Neuronal stem cell (in vitro differentiated cells): ENCODE data around the gene VRK3.

Experiments used
- DNase-seq: peaks from one replicate; pipeline ENCODE4 v3.0.0-alpha.2; 2013; ENCODE audit warnings: low spot score
- H2AFZ ChIP-seq: one replicate; pipeline ENCODE4 v1.6.1; 2013; ENCODE audit warnings: mild to moderate bottlenecking, low read length, inconsistent platforms
- H2AK5ac ChIP-seq: 2 replicates; pipeline ENCODE4 v1.6.1; 2013; ENCODE audit warnings: low read depth, mild to moderate bottlenecking, inconsistent platforms, low read length, moderate library complexity, mixed read lengths
- H2BK120ac ChIP-seq: 2 replicates; pipeline ENCODE4 v1.6.1; 2013; ENCODE audit warnings: low read depth, mild to moderate bottlenecking, inconsistent platforms, low read length, moderate library complexity, mixed read lengths
- H2BK12ac ChIP-seq: one replicate; pipeline ENCODE4 v1.6.1; 2013; ENCODE audit warnings: low read length, inconsistent platforms
- H2BK15ac ChIP-seq: 2 replicates; pipeline ENCODE4 v1.6.1; 2013; ENCODE audit warnings: mild to moderate bottlenecking, low read length, inconsistent platforms, mixed read lengths
- H2BK5ac ChIP-seq: one replicate; pipeline ENCODE4 v1.6.1; 2013; ENCODE audit warnings: inconsistent platforms, mild to moderate bottlenecking, low read length, moderate library complexity
- H3K14ac ChIP-seq: one replicate; pipeline ENCODE4 v1.6.1; 2013; ENCODE audit warnings: low read length, inconsistent platforms
- H3K18ac ChIP-seq: 2 replicates; pipeline ENCODE4 v1.6.1; 2013; ENCODE audit warnings: low read length, inconsistent platforms
- H3K23ac ChIP-seq: 2 replicates; pipeline ENCODE4 v1.6.1; 2013; ENCODE audit warnings: low read depth, mild to moderate bottlenecking, mixed read lengths, low read length, inconsistent platforms; ENCODE audit not compliant: poor library complexity
- H3K27ac ChIP-seq: replicated peaks from 3 replicates; pipeline ENCODE4 v1.5.1; 2013; ENCODE audit warnings: low read length, inconsistent platforms
- H3K27me3 ChIP-seq, 3 experiments: 2 replicates each; pipeline ENCODE4 v1.6.1; 2013; ENCODE audit warnings: low read length in 3 of 3, mild to moderate bottlenecking in 2 of 3, inconsistent platforms in 1 of 3, low read depth in 1 of 3, mixed read lengths in 1 of 3, moderate library complexity in 1 of 3; ENCODE audit not compliant: control insufficient read depth in 3 of 3, insufficient read depth in 3 of 3
- H3K36me3 ChIP-seq, 2 donors: replicated peaks in 1 of 2; 2 replicates each; pipeline ENCODE4 v1.6.1; 2013; ENCODE audit warnings: low read length in 2 of 2; ENCODE audit not compliant: control insufficient read depth in 2 of 2, insufficient read depth in 2 of 2
- H3K4ac ChIP-seq: 2 replicates; pipeline ENCODE4 v1.6.1; 2013; ENCODE audit warnings: inconsistent platforms, mild to moderate bottlenecking, low read length, moderate library complexity
- H3K4me1 ChIP-seq, 2 donors: 1 replicate in 1 of 2; 2 replicates in 1 of 2; pipeline ENCODE4 v1.6.1; 2013; ENCODE audit warnings: low read length in 2 of 2, low read depth in 1 of 2; ENCODE audit not compliant: control insufficient read depth in 2 of 2, insufficient read depth in 1 of 2
- H3K4me2 ChIP-seq: one replicate; pipeline ENCODE4 v1.6.1; 2013; ENCODE audit warnings: mild to moderate bottlenecking, low read length, inconsistent platforms; ENCODE audit not compliant: insufficient read depth, poor library complexity, severe bottlenecking
- H3K4me3 ChIP-seq, 2 donors: 2 replicates each; pipeline ENCODE4 v1.5.1; 2013; ENCODE audit warnings: low read length in 2 of 2, mild to moderate bottlenecking in 2 of 2, inconsistent platforms in 1 of 2, moderate library complexity in 1 of 2
- H3K79me1 ChIP-seq: one replicate; pipeline ENCODE4 v1.6.1; 2013; ENCODE audit warnings: low read depth, mild to moderate bottlenecking, inconsistent platforms, low read length, moderate library complexity
- H3K9ac ChIP-seq: one replicate; pipeline ENCODE4 v1.6.1; 2013; ENCODE audit warnings: mild to moderate bottlenecking, low read depth, low read length, inconsistent platforms; ENCODE audit not compliant: poor library complexity
- H3K9me3 ChIP-seq, 2 donors: replicated peaks in 1 of 2; 2 replicates each; pipeline versions ENCODE3 to v1.6.1; 2013; ENCODE audit warnings: low read length in 2 of 2, mild to moderate bottlenecking in 2 of 2, inconsistent platforms in 1 of 2, low read depth in 1 of 2, mixed read lengths in 1 of 2, moderate library complexity in 1 of 2; ENCODE audit not compliant: control insufficient read depth in 2 of 2, insufficient read depth in 1 of 2
- H4K8ac ChIP-seq: one replicate; pipeline ENCODE4 v1.6.1; 2013; ENCODE audit warnings: low read depth, mild to moderate bottlenecking, inconsistent platforms, low read length, moderate library complexity
- H4K91ac ChIP-seq: one replicate; pipeline ENCODE4 v1.6.1; 2013; ENCODE audit warnings: low read length, low read depth, mild to moderate bottlenecking, inconsistent platforms; ENCODE audit not compliant: poor library complexity
- WGBS, 2 donors: extraction: QIAGEN DNeasy Blood & Tissue Kit; methylation state at CpG; one replicate each; pipeline ENCODE4 v1.1.7; 2013; ENCODE audit warnings: missing lambda C conversion rate in 2 of 2, mixed read lengths in 1 of 2; ENCODE audit not compliant: insufficient read length in 2 of 2, insufficient replicate concordance in 1 of 2; ENCODE audit errors: extremely low coverage in 2 of 2; 5-methylcytosine and 5-hydroxymethylcytosine counted together

VRK3 gene

DNA sequence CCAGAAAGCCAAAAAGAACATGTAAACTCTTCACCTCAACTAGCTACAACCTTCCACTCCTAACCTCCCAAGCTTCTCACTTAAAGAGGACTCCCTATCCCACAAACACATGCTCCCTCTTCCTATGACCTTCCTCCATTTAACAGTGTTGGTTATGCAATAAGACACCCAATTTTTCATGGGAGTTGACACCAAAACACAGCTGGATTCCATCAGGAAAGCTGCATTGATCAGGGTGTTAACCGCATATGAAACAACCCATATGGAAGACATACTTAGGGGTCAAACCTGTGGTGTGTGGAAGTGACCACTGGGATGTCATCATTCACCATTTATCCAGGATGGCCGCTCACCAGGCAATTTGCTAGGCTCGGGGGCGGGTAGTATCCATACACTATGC is 22.5 kb upstream of the VRK3 start:
- H3K36me3 ChIP-seq = peaks cover 51 to 67% of the 10 kb centered on the region in 2 donors
- peaks cover 3% of the 10 kb centered on the region for H3K79me1 ChIP-seq
- peaks cover 59 to 72% of the 10 kb centered on the region in 2 donors for H3K9me3 ChIP-seq
- H4K8ac ChIP-seq = no peak overlapping the region
- H3K9ac ChIP-seq = no peak overlapping the region
- H2AK5ac ChIP-seq = no peak overlapping the region
- no peak overlapping the region for H3K27ac ChIP-seq
- H3K27me3 ChIP-seq = no peaks in the 10 kb centered on the region
- no peak overlapping the region for H2BK120ac ChIP-seq
- no peak overlapping the region for H3K14ac ChIP-seq
- H3K4ac ChIP-seq = no peak overlapping the region
- H3K23ac ChIP-seq = no peak overlapping the region
- no peak overlapping the region for H3K18ac ChIP-seq
- no peak overlapping the region for H3K4me2 ChIP-seq
- H4K91ac ChIP-seq = no peak overlapping the region
- peaks cover 0 to 2% of the 10 kb centered on the region in 2 donors for H3K4me1 ChIP-seq
- no peak overlapping the region for H2BK12ac ChIP-seq
- no peak overlapping the region for H3K4me3 ChIP-seq
- no peak for DNase-seq
- no peak overlapping the region for H2BK15ac ChIP-seq
- H2AFZ ChIP-seq = no peak overlapping the region
- H2BK5ac ChIP-seq = no peak overlapping the region
- WGBS, 2 donors = no CpG with 5 or more reads among the region's 4 CpGs

GRCh38 chr19:50046649-50047503 is 21.7 kb upstream of the VRK3 start:
- Histone ChIP-seq H2BK15ac (no peak overlapping the region), H3K4me1 (peaks cover 0 to 2% of the 10 kb centered on the region in 2 donors), H3K18ac (no peak overlapping the region), H4K91ac (no peak overlapping the region), H3K9ac (no peak overlapping the region), H2BK120ac (no peak overlapping the region), H3K79me1 (peaks cover 5% of the 10 kb centered on the region), H2BK12ac (no peak overlapping the region), H2AK5ac (no peak overlapping the region), H3K4ac (no peak overlapping the region), H2BK5ac (no peak overlapping the region), H3K4me3 (no peak overlapping the region), H3K36me3 (peaks cover 59 to 75% of the 10 kb centered on the region in 2 donors), H2AFZ (no peak overlapping the region), H3K27me3 (no peaks in the 10 kb centered on the region), H3K9me3 (peaks cover 65 to 80% of the 10 kb centered on the region in 2 donors), H3K23ac (no peak overlapping the region), H3K14ac (no peak overlapping the region), H4K8ac (no peak overlapping the region), H3K4me2 (no peak overlapping the region), H3K27ac (no peak overlapping the region)
- no CpG with 5 or more reads among the region's 14 CpGs for WGBS, 2 donors
- no peak for DNase-seq

GRCh38 chr19:50044922-50045321 is 19.8 kb upstream of the VRK3 start:
- no peaks in the 10 kb centered on the region for H3K27me3 ChIP-seq
- no peak overlapping the region for H3K14ac ChIP-seq
- H3K27ac ChIP-seq = no peak overlapping the region
- H4K91ac ChIP-seq = no peak overlapping the region
- no peak overlapping the region for H2AFZ ChIP-seq
- H2AK5ac ChIP-seq = no peak overlapping the region
- DNase-seq = no peak
- no peaks in the 10 kb centered on the region for H3K4me1 ChIP-seq
- no peak overlapping the region for H3K18ac ChIP-seq
- H3K36me3 ChIP-seq = peaks cover 76 to 95% of the 10 kb centered on the region in 2 donors
- WGBS, 2 donors = no CpG with 5 or more reads among the region's 7 CpGs
- peaks cover 69 to 73% of the 10 kb centered on the region in 2 donors for H3K9me3 ChIP-seq
- H2BK15ac ChIP-seq = no peak overlapping the region
- no peak overlapping the region for H2BK12ac ChIP-seq
- H2BK120ac ChIP-seq = no peak overlapping the region
- no peak overlapping the region for H3K4me3 ChIP-seq
- H3K79me1 ChIP-seq = peaks cover 5% of the 10 kb centered on the region
- H3K23ac ChIP-seq = no peak overlapping the region
- H3K4me2 ChIP-seq = no peak overlapping the region
- no peak overlapping the region for H2BK5ac ChIP-seq
- no peak overlapping the region for H3K4ac ChIP-seq
- no peak overlapping the region for H4K8ac ChIP-seq
- H3K9ac ChIP-seq = no peak overlapping the region

DNA sequence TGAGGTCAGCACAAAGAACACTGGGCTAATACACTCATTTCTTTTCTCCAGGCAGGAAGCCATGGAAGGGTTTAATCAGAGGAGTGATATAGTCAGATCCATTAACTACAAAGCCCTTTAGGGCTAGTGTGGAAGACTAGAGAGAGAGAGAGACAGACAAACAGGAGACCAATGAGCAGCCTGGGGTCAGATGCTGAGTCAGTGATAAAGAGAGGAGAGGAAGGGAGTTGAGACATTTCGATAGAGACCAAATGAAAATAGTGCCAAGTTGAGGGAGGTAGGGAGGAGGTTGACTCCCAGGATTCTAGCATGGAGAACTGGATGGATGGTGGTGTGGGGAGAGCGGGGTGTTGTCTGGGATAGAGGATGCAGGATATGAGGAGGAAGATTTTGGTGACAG is 18.8 kb upstream of the VRK3 start:
- Histone ChIP-seq H2BK12ac (no peak overlapping the region), H3K4me2 (no peak overlapping the region), H3K9ac (no peak overlapping the region), H3K4me3 (no peak overlapping the region), H2BK5ac (no peak overlapping the region), H3K79me1 (peaks cover 5% of the 10 kb centered on the region), H4K91ac (no peak overlapping the region), H2BK120ac (no peak overlapping the region), H2BK15ac (no peak overlapping the region), H2AK5ac (no peak overlapping the region), H2AFZ (no peak overlapping the region), H3K9me3 (peaks cover 67 to 68% of the 10 kb centered on the region in 2 donors), H3K27me3 (no peaks in the 10 kb centered on the region), H3K36me3 (peaks cover 86 to 99% of the 10 kb centered on the region in 2 donors), H3K4me1 (no peaks in the 10 kb centered on the region), H4K8ac (no peak overlapping the region), H3K23ac (no peak overlapping the region), H3K27ac (no peak overlapping the region), H3K18ac (no peak overlapping the region), H3K4ac (no peak overlapping the region), H3K14ac (no peak overlapping the region)
- DNase-seq = no peak
- no CpG with 5 or more reads among the region's 2 CpGs for WGBS, 2 donors
